Right forelimb (tissue), 1 donor: ENCODE data around the gene ALKBH7.

ENCODE experiments used
- DNase-seq: peaks from one replicate; pipeline ENCODE4 v3.0.0-alpha.2; 2018

The ALKBH7 gene

DNA sequence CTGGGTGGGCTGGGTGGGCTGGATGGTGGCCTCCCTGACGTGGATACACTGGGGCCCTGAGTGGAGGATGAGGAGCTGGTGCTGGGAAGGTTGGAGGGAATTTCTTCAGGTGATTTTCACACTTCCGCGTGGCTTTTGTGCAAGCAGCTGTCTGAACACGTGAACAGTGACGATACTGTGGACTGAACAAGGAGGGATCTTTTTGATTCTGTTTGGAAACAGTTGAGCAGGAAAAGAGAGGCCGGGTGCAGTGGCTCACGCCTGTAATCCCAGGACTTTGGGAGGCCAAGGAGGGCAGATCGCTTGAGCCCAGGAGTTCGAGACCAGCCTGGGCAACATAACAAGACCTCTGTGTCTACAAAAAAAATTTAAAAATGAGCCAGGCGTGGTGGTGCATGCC, 29.5 kb downstream of the ALKBH7 start:
- DNase-seq = no peak

DNA sequence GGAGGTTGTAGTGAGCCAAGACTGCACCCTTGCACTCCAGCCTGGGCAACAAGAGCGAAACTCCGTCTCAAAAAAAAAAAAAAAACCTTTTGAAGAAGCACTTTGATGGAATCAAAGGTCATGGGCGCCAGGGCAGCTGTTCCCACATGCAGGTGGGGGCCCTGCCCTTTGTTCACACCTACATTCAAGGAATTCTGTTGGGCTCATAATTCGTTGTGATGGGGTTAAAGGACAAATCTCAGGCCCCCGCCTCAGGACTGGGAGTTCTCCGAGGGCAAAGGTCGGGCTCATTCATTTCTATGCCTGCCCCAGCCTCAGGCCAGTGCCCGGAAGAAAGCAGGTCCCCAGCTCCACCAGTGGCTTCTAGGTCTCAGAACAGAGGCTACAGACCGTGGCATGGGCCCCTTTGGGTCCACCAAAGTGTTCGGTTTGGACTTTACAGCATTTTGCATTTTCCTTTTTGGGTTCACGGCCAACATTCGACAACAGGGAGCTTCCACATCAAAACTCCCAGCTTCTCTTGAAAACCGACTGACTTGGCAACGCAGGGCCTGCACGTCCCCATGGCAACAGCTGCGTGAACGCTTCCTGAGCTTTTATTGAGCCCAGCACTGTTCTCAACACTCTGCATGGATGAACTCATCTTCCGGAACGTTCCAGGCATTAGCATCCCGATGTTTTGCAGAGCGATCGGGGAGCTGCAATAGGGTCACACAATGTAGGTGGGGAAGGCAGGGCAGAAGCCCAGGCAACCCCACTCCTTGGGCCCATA, 30.4 kb downstream of the ALKBH7 start:
- DNase-seq = peak; percentile 80

DNA sequence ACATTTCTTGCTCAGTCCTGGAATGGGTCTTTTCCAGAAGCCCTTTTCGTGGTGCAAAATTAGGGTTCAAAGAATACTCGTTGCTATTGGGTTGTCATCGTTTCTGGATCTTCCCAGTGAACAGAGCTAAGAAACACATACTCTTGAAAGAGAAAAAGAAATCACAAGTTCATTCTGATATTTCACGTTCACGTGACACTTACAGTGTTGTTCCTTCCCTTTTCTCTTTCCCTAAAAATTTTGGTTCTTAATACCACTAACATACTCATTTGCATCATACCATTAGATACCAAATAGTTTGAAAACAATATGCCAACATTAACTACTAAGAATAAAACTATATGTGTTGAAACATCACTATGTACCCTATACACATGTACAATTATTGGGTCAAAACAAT, 33.8 kb downstream of the ALKBH7 start:
- no peak for DNase-seq

DNA sequence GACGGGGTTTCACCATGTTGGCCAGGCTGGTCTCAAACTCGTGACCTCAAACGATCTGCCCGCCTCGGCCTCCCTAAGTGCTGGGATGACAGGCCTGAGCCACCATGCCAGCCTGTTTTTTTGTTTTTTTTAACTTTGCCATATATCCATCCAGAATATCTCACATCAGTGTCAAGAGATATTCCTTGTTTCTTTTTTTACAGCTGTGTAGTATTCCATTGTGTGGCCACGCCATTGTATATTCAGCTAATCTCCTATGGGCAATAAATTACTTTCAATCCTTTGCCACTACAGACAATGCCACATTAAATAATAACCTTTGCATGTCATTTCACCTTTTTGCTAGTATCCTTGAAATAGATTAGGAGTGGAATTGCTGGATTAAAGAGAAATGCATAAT, 36.8 kb downstream of the ALKBH7 start:
- DNase-seq = no peak

- no peak for DNase-seq
Measured at GRCh38 chr19:6412061-6412446, 39.5 kb downstream of the ALKBH7 start.

DNA sequence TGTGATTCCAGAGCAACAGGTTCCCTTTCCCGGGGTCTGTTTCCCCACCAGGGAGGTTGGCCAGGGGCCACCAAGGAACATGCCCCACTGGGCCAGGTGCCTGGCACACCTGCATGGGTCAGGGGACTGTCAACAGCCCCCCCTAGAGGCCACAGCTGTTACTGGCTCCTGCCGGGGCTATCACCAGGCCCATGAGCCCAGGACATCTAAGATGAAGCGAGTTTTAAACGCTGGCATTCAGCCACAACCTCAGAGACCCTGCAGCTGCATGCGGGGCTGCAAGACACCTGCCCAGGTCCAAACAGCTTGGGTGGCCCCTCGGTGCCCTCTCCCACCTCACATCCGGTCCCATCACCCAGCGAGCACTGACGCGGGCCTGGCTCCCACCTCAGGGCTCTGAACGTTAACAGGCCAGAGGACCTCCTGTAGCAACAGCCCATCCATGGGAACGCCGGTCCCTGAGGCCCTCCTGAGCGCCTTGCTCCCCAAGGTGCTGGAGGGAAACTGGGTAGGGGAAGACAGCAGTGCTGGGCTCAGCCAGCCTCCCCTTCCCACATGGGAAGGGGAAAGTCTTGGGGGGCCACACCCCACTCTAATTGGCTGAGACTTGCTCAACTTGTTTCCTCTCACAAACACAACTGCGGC, 40.0 kb downstream of the ALKBH7 start:
- DNase-seq = no peak

- no peak for DNase-seq
Measured at GRCh38 chr19:6413291-6413690, 40.7 kb downstream of the ALKBH7 start.

- DNase-seq = no peak
Measured at GRCh38 chr19:6413721-6414643, 41.4 kb downstream of the ALKBH7 start.

DNA sequence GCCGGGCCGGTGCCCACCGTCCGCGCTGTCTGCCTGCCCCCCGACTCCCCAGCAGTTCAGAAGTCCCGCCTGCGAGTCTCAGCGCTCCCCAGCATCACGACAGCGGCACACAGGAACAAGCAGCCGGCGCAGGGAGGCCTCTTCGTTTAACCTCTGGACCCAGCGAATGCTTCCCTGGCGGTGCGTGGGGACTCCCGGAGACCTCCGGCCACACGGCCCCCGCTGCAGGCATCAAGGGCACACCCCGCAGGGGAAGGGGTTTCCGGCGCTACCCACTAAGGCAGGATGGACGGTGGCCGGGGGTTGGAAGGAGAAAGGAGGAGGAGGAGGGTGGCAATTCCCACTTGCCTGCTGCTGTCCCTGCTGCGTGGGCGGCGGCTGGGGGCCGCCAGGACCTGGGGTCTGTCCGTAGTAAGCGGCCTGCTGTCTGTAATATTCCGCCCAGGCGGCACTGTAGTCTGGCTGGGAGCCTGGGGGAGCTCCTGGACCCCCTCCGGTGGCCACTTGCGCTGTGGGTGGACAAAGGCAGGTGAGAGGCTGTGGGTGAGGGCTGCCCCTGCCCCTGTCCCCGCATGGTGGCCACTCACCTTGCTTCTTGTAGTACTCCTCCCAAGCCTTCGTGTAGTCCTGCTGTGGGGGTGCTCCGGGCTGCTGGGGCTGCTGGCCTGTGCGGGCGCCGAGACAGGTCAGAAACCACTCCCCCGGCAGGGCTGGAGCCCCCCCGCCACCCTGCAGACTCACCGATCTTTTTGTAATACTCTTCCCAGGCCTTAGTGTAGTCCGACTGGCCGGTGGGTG, 42.4 kb downstream of the ALKBH7 start:
- DNase-seq = no peak

DNA sequence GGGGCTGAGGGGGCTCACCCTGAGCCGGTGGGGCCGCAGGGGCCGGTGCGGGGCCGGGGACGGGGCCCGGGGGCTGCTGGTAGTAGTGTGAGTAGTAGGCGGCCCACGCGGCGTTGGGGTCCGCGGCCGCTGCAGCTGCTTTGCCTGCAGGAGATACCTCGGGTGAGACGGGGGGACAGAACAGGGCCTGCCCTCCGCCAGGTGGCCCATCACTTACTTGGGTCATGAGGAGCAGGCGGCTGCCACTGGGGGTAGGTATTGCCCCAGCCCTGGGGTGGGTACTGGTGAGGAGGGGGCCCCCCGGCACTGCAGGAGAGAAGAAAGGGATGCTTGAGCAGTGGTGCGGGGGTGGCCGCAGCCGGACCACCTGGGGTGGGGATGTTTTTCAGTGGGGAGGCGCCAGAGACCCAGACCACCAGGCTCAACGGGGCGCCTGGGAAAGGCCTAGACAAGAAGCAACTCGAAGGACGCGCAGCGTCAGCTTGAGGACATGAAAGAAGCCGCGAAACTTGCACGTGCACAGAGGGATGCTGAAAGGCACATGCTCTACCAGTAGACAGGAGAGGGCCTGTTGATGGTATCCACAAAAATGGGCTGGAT, 43.1 kb downstream of the ALKBH7 start:
- DNase-seq = no peak

DNA sequence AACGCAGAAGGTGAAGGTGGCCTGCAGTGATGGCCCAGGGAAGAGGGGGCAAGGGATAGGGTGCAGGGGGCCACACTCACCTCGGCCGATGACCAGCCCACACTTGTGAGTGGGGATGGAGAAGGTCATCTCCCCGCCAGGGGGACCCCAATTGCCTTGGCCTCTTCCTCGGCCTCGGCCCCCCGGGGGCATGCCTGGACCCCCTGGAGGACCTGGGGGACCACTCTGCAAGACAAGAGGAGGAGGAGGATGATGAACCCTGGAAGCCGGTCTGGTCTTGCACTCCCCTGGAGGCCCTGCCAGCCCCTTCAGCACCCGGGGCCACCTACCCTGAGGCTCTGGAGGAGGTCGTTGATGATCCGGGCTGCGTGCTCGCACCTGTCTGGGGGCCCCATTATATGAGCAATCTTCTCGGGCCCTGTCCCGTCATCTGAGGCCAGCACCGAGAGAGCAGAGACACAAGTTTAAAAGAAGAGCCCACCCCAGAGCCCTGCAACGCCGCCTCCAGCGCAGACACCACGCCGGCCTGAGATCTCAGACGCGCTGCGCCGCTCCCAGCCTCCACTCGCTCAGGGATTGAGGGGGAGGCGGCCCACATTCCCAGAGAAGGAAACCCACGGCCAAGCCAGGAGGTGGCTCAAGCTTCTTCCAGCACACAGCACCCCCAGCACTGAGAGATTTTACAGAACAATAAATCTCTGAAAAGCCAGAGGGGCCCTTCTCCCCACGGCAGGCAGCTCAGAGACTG, 44.2 kb downstream of the ALKBH7 start:
- DNase-seq = no peak

- no peak for DNase-seq
Measured at GRCh38 chr19:6417713-6418561, 45.3 kb downstream of the ALKBH7 start.

DNA sequence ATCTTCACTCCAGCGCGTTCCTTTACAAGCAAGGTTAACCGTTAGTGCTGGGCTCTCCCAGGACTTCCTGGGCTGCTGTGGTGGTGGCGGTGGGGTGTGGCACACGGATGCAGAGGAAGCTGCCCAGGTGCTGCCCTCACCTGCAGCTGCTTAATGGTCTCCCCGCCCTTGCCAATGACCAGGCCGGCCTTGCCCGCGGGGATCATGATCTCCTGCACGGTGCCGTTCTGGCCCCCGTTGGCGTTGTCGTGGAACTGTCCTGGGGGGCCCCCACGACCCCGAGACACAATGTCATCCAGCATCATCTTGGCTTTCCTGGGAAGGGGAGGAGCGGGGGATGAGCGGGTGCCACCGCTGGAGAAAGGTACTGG, 46.0 kb downstream of the ALKBH7 start:
- no peak for DNase-seq

GRCh38 chr19:6421075-6422014, 48.8 kb downstream of the ALKBH7 start:
- no peak for DNase-seq

- DNase-seq = no peak
Measured at GRCh38 chr19:6423499-6424194, 51.1 kb downstream of the ALKBH7 start.

DNA sequence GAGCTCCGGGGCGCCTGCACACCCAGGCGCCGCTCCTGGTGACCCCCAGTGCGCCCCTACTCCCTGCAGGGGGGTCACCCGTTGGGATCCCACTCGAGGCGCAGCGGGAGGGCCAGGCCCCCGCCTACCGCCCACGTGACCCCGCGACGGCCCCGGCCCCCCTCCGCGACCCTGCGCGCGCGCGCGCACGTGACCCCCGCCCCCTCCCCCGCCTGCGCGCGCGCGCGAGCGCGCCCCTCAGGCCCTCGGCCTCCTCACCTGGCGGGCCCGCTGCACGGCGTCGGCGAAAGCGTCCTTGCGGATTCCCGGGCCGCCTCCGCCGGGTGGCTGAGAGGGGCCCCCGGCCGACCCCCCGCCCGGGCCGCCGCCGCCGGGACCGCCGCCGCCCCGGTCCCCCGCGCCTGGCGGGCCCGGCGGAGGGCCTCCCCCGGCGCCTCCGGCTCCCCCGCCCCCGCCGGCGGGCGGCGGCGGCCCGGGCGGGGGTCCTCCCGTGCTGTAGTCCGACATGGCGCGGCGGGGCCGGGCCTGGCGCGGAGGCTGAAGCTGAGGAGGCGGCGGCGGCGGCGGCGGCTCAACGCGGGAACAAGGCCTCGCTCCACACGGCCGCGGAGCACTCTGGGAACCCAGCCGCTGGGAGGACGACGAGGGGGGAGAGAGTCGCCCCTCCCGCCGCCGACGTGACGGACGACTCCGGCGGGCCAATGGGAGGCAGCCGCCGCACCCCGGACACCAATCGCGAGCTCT, 51.8 kb downstream of the ALKBH7 start, which contains the start of gene KHSRP:
Gene KHSRP (minus strand): TSS at position 617 of the 744 bp plus-strand sequence. CDS start 110 bp downstream, at position 507.
- no peak for DNase-seq
